AG09309 (cell line): ENCODE results near the gene SSUH2.

ENCODE experiments used
- DNase-seq: peaks from one replicate; pipeline ENCODE4 v3.0.0-alpha.2; 2010; ENCODE audit warnings: low read depth
- H3K4me3 ChIP-seq: 2 replicates; pipeline ENCODE4 v1.5.1; 2011; ENCODE audit warnings: mild to moderate bottlenecking, low read depth, low read length, moderate library complexity; ENCODE audit not compliant: control insufficient read depth
- TF ChIP-seq, protein P1 (sequence below): IDR thresholded peaks from 2 replicates; pipeline ENCODE4 v1.5.1; 2011; ENCODE audit warnings: mild to moderate bottlenecking, low read depth, low read length, inconsistent platforms; ENCODE audit not compliant: insufficient read depth, control insufficient read depth; ENCODE audit errors: missing control alignments

Gene SSUH2

DNA sequence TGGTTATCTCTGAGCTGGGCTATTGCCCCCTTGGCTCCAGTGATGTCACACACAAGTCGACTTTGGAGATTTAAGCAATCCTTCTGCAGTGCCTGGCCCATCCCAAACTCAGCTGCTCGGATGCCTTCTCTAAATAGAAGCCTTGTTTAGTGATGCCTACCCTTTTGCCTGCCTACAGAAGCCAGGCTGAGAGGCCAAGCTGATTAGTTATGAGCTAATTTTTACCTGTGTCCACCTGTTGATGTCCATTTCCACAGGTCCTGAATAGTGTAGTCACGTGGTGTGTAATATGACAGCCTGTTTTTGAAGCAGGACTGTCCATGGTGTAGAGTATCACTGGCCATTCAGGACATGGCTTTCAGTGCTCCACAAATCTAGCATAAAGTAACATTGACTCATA lies 45.5 kb downstream of the SSUH2 start:
- no peak for DNase-seq
- H3K4me3 ChIP-seq: no peak overlapping the region
- TF ChIP-seq, protein P1, sequence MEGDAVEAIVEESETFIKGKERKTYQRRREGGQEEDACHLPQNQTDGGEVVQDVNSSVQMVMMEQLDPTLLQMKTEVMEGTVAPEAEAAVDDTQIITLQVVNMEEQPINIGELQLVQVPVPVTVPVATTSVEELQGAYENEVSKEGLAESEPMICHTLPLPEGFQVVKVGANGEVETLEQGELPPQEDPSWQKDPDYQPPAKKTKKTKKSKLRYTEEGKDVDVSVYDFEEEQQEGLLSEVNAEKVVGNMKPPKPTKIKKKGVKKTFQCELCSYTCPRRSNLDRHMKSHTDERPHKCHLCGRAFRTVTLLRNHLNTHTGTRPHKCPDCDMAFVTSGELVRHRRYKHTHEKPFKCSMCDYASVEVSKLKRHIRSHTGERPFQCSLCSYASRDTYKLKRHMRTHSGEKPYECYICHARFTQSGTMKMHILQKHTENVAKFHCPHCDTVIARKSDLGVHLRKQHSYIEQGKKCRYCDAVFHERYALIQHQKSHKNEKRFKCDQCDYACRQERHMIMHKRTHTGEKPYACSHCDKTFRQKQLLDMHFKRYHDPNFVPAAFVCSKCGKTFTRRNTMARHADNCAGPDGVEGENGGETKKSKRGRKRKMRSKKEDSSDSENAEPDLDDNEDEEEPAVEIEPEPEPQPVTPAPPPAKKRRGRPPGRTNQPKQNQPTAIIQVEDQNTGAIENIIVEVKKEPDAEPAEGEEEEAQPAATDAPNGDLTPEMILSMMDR: no peak

GRCh38 chr3:8597219-8597853 lies 47.3 kb downstream of the SSUH2 start:
- no peak overlapping the region for H3K4me3 ChIP-seq
- TF ChIP-seq, protein P1: no peak
- no peak for DNase-seq

- TF ChIP-seq, protein P1: no peak
- no peak overlapping the region for H3K4me3 ChIP-seq
- no peak for DNase-seq
Observed at GRCh38 chr3:8596321-8597218, 48.0 kb downstream of the SSUH2 start.

GRCh38 chr3:8595695-8596115 lies 48.9 kb downstream of the SSUH2 start:
- no peak for DNase-seq
- H3K4me3 ChIP-seq: no peak overlapping the region
- TF ChIP-seq, protein P1: no peak

GRCh38 chr3:8595252-8595651 lies 49.3 kb downstream of the SSUH2 start:
- DNase-seq: no peak
- TF ChIP-seq, protein P1: no peak
- H3K4me3 ChIP-seq: no peak overlapping the region

DNA sequence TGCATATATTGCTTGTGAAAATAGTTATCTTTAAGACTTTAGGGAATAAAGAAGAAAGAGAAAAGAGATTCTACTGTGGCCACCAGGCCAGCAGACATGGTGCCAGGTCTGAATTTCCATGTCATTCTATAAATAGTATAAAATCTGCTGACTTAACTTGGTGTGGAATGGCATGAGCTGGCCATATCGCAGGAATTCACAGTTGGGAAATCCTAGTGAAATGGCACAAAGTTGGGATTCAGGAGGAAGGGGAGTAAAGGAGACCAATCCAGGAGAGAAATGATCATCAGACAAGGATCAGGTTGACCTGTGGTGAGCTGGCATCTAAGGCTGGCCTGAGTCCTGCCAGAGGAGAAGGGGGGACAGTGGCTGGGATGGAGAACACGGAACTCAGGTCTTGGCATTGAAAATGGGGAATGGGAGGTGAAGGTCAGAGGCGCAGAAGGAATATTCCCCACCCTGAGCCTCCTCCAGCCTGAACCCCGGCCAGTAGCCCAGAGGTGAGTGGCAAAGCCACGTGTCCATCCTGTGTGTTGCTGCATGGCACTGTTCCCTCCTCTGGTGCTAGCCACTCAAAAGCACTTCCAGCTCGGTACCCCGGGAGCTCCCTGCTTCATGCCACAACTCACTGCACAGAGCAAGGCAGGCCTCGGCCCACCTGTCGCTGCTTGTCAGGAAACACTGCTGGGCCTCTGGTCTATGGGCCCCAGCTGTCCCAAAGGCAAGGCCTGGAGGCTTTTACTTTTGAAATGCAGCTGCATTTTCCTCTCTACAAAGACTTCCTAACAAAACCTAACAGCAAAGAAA lies 51.4 kb downstream of the SSUH2 start:
- no peak for DNase-seq
- H3K4me3 ChIP-seq: no peak overlapping the region

More for the DNA sequence above, 51.4 kb downstream of the SSUH2 start:
- TF ChIP-seq, protein P1: no peak
